Pulmonary artery endothelial cell (primary cell): Measurements from ENCODE around the gene MSANTD3. TPM values are rescaled to one million over a fixed set of nuclear protein-coding genes. Genes with fewer than 3 reads are reported as not detected.
A peak's percentile ranks its signal among the peaks of the same experiment; 100 is the strongest.
"Not testable (repeated sequence)": the region's sequence is repeated elsewhere in the genome, so short reads cannot be mapped to it uniquely, and the experiment has no call there.

Source experiments
- DNase-seq: peaks from one replicate; pipeline ENCODE4 v3.0.0-alpha.2; 2011; ENCODE audit warnings: low read depth, low spot score
- total RNA-seq: library from RNA; depleted of rRNA; stranded (reverse); fragments of >200 nt; gene quantifications from 2 replicates; pipeline ENCODE4 v1.2.3, GENCODE V29; 2014

Gene MSANTD3, protein sequence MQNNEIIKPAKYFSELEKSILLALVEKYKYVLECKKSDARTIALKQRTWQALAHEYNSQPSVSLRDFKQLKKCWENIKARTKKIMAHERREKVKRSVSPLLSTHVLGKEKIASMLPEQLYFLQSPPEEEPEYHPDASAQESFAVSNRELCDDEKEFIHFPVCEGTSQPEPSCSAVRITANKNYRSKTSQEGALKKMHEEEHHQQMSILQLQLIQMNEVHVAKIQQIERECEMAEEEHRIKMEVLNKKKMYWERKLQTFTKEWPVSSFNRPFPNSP
- 66.4 and 71.3 TPM in 2 replicates for total RNA-seq

DNA sequence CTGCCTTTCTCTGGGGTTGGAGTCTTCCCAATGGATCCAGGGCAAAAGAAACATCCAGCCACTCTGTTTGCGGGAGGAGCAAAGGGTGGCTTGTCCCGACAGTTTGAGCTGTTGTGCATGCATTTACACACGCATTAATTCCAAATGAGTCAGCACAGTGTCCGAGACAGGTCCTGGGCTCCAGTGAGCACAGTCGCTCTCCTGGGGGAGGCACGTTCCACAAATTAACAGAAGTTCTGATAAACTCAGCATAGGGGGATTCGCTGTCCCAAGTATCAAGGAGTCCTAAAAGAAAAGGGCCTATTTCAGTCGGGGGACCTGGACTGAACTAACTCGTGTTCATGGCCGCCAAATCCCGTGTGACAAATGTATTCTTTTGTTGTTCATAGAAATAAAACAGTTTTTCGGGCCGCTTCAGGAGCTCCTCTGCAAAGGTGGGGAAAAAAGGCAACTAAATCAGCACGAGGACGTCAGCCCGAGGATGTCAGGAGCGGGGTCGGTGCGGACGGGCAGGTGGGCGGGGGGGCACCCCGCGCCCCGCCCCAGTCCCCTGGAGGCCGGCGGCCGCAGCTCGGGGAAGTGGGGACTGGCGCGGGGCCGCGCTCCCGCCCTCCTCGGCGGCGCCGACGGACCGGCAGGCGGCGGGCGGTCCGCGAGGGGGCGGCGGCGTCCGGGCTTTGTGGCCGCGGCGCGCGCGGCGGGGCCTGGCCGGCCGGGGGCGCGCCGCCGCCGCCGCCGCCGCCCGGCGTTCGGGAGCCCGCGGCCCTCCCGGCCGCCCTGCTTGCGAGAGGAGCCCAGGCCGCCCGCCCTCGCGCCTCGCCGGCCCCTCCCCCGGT is at the start of gene MSANTD3:
MSANTD3 (plus strand) TSS at position 614 of the 836 bp plus-strand sequence. CDS start 14,796 bp downstream, outside the sequence.
- no peak for DNase-seq

DNA sequence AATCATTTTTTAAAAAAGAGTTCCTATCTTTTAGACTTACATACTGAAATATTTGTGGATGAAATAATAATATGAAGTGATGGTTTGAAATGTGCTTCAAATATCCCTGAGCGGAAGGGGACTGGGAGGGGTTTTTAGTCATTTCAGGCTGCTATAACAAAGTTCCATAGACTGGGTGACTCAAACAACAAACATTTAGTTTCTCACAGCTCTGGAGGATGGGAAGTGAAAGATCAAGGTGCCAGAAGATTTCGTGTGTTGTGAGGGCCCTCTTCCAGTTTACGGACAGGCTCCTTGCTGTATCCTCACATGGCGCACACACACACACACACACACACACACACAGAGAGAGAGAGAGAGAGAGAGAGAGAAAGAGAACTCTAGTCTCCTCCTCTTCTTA is 47.1 kb upstream of the MSANTD3 start:
- no peak for DNase-seq

DNA sequence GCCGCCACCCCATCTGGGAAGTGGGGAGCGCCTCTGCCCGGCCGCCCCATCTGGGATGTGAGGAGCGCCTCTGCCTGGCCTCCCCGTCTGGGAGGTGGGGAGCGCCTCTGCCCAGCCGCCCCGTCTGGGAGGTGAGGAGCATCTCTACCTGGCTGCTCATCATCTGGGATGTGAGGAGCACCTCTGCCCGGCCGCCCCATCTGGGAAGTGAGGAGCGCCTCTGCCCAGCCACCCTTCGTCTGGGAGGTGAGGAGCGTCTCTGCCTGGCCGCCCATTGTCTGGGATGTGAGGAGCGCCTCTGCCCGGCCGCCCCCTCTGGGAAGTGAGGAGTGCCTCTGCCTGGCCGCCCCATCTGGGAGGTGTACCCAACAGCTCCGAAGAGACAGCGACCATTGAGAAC is 34.0 kb upstream of the MSANTD3 start:
- not testable (repeated sequence) for DNase-seq

DNA sequence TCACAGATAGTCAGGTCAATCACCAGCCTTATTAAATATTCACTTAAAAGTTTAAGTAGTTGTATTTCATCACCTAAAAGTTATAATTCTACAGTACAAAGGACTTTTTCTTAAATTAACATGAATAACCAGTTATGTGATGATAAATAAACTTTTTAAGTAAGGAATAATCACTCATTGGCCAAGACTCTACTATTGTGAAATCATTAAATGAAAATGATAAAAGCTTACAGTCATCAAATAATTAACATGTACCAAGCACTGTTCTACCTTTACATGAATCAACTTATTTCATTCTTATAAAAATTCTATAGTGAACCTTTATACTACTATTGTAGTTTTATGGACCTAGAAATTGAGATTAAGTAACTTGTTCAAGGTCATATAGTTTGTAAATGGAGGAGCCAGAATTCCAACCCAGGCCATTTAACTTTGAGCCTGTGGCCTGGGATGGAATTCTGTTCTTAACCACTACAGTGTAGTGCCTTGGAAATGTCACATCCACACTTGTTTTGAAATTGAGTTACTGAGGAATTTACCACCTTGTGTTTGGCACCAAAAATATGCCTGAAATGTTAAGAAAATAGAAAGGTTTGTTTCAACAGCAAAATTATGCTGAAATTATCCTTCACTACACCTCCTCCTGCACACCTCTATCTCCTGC is 32.8 kb upstream of the MSANTD3 start:
- no peak for DNase-seq

DNA sequence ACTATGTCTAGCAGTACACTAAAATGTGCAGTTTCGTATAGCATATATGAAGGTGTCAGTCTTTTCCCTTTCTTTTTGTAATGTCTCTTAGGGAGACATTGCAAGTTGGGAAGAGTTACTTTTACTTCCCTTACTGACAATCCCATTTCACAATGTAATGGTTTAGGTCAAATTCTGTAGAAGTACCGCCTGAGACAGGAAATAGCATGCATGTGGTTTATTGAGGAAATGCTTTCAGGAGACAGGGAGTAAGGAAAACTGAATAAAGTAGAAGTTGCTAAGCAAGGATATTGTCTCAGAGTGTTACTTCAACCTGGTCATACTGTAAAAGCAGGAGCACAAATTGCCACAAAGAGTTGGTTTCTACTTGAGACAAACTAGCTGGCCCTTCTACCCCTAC is 32.1 kb upstream of the MSANTD3 start:
- no peak for DNase-seq

DNA sequence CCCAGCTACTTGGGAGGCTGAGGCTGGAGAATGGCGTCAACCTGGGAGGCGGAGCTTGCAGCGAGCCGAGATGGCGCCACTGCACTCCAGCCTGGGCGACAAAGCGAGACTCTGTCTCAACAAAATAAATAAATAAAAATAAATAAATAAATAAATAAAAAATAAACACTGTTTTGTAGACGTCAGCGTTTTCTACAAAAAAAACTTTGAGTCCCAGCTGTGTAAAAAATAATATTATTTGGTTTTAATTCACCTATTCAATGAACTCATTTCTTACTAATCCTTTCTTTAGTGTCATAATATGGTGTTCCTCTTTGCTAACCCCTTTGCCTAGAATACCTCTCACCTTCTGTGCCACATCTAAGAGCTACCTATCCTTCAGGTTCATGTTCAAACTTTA is 30.2 kb upstream of the MSANTD3 start:
- DNase-seq = no peak

DNA sequence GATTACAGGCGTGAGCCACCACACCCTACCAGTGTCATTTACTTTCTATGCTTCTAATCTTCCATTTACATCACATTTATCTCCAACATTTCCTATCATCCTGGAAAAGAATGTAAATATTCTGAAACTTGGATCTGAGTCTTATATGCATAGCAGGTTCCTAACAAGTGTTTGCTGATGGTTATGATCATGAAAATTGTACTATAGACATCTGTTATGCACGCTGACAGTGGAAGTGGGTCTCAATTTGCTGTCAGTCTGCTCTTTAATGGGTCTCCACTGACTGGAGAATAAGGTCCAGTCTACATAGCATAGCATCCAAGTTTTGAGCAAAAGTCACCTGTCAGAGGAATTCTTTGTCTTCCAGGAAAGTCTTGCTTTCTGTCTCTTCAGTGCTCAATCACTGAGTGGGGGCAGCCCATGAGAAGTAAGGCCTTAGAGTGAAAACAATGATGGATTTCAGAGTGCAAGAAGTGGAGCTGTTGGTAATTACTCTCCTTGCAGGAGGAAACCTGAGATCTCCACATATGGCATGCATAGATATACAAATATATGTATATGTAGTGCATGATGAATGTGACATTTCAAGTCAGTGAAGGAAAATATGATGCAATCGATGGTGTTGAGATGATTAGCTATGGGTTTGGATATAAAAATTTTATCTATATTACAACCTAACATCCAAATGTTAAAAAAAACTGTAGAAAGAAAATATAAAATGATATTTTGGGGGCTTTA is 29.2 kb upstream of the MSANTD3 start:
- DNase-seq = no peak

DNA sequence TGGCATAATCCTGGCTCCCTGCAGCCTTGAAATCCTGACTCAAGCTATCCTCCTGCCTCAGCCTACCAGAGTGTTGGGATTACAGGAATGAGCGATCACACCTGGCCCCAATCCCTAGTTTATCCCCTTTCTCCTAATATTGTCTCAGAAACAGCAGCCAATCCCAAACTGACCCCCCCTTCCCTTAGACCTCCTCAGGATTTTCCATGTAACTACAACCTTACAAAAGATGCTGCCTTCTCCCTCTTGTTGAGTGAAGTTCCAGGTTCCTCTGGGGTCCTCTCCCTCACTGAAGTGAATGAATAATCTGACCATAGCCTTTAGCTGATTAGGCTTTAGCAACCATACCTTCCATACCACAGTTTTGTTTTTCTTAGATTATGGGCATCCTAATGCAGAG is 25.9 kb upstream of the MSANTD3 start:
- no peak for DNase-seq

DNA sequence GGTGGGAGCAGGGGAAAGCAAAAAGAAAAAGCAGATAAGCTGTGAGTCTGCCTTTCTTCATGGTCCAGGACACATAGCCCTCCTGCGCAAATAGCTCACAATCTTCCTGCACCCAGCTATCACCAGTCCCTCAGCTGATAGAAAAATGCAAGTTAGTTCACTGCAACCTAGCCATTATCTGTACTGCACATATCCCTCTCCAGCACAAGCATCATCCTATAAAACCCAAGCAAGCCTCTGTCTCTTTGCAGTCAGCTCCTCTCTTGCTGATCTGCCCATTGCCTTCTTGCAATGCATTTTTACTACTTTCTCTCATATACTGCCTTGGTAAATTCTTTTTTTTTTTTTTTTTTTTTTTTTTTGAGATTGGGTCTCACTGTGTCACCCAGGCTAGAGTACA is 20.0 kb upstream of the MSANTD3 start:
- no peak for DNase-seq

DNA sequence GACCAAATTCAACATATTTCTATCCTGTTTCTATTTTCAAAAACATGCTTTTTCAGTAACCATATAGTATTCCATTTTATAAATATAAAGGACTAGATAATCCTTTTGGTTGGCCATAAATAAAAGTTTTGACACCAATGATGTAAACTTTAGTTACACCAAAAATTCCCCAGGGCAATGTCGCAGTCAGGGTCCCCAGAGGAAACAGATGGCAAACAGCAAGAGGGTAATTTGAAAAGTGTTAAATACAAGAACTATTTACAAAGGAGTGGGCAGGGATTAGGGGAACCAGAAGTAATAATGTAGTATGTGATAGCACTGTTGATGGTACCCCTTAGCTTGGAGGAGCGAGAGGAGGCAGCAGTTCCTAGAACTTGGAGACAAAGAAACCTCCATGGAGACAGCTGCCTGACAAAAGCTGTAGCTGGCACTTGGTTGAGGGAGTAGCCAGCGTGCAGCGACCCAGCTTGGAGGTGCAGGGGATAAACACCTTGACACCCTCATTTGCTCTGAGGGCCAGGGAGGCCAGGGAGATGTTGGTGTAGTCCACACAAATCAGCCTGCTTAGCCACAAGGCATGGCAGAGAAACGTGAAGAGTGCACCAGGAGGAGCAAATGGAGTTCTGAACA is 18.3 kb upstream of the MSANTD3 start:
- no peak for DNase-seq

DNA sequence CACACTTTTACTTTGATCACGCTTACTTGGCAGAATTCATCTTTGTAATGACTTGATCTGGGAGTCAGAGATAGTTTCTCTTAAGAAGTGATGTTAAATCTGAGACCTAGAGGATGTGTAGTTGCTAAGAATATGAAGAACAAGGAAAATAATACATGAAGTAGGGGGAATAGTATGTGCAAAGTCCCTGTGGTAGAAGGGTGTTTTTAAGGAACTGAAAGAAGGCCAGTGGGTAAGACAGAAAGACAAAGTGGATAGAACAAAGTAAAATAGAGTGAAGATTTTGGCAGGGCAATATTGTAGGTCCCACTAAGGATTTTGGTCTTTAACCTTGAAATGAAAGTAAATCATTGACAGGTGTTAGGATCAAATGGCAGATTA is 17.8 kb upstream of the MSANTD3 start:
- no peak for DNase-seq

DNA sequence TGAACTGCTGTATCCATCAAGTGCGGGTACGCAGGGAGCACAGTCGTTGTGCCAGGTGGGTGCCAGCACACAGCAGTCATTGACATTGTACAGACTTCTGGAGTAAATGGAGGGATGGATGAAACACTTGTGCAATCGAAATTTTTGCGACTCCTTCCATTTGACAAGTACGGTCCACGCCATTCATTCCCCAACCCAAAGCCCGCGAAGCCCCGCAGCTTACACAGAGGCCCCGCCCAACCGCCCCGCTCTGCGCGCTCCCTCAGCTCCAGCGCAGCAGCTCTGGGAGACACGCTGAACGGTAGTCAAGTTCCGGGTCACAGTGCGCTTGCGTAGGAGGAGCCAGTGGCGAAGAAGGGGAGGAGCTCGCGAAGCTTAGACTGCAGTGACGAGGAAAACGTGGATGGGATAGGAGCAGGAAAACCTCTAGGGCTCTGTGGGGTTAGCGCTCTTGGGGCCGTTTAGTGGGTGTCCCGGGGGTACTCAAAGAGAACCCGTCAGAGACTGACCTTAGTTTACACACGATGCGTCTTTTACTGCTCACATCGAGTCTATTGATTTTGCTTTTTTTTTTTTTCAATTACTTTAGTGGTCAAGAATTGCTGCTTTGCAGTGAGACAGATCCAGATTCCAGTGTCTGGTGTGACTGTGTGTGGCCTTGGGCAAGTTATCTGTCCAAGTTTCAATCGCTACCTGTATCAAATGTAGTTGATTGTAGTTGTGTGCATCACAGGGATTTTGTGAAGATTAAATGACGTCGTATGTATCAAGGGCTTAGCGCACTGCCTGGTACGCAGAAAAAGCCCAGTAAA is 15.3 kb upstream of the MSANTD3 start:
- peak; percentile 69 for DNase-seq

DNA sequence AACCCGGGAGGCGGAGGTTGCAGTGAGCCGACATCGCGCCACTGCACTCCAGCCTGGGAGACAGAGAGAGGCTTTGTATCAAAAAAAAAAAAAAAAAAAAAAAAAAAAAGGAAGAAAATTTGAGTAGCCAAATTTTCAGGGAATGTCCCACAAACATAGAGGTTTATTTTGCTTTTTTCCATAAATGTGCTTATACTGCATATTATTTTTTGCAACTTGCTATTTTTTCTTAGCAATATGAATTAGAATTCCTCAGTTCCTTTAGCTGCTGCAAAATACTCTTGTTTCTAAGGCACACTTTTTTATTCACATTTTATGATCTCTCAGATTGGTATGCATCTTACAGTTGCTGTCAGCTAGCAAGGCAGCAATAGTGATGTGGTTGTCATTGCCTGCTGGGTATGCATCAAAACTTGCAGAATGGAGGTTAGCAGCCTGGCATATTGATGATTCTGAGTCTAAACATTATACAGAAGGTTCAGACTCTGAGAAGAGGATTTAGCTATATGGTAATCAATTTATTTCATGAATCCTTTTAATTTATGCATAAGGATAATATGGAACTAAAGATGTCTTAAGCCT is 13.0 kb upstream of the MSANTD3 start:
- no peak for DNase-seq

DNA sequence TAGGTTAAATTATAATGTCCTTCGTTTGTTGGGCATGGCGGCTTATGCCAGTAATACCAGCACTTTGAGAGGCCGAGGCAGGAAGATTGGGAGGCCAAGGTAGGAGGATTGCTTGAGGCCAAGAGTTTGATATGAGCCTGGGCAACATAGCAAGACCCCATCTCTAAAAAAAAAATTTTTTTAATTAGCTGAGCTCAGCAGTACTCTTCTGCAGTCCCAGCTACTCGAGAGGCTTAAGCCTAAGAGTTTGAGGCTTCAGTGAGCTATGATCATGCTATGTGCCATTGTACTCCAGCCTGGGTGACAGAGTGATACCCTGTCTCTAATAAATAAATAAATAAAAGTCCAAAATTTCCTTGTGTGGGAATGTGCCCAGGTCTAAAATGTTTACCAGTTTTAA is 9.1 kb upstream of the MSANTD3 start:
- no peak for DNase-seq

DNA sequence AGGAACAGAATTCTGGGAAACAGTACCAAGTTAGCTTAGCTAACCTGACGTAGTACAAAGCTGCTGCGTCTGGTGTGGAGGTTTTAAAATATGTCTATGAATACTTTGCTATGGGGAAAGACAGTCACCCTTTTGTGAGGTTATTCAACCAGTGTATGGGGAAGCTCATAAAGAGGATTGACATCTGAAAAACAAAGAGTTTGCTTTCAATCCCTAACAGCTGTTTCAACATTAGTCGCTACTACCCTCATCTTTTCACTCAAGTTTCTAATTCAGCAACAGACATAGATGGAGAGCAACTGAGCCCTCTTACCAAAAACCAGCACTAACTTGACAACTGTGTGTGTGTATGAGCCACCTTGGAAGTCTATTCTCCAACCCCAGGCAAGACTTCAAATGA is 7.8 kb upstream of the MSANTD3 start:
- DNase-seq = no peak

DNA sequence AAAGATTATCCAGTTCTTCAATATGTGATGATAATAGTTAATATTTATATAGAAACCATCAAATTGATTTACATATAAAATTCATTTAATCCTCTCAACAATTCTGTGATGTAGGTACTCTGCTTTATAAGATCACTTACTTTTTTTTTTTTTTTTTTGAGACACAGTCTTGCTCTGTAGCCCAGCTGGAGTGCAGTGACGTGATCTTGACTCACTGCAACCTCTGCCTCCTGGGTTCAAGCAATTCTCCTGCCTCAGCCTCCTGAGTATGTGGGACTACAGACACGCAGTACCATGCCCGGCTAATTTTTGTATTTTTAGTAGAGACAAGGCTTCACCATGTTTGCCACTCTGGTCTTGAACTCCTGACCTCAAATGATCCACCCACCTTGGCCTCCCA is 5.8 kb upstream of the MSANTD3 start:
- DNase-seq = not testable (repeated sequence)

DNA sequence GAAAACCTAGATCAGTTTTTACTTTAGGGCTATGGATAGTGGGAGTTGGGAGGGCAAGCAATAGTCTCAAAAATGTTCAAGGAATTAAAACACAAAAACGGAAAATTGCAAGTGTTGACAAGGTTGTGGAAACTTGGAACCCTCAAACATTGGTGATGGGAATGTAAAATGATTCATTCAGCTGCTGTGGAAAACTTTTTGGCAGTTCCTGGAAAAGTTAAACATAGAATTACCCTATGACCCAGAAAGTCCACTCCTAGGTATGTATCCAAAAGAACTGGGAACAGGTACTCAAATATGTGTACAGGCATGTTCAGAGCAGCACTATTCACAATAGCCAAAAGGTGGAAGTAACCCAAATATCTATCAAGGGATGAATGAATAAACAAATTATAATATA is 1.2 kb upstream of the MSANTD3 start:
- no peak for DNase-seq

DNA sequence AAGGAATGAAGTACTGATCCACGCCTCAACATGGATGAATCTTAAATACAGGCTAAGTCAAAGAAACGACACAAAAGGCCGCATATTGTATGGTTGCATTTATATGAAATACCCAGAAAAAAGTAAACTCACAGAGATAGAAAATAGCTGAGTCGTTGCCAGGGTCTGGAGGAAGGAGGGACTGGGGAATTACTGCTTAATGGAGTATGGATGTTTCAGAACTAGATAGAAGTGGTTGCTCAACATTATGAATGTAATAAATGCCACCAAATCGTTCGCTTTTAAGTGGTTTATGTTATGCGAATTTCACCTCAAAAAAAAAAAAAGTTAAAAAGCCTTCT is 784 bp upstream of the MSANTD3 start:
- DNase-seq = no peak

DNA sequence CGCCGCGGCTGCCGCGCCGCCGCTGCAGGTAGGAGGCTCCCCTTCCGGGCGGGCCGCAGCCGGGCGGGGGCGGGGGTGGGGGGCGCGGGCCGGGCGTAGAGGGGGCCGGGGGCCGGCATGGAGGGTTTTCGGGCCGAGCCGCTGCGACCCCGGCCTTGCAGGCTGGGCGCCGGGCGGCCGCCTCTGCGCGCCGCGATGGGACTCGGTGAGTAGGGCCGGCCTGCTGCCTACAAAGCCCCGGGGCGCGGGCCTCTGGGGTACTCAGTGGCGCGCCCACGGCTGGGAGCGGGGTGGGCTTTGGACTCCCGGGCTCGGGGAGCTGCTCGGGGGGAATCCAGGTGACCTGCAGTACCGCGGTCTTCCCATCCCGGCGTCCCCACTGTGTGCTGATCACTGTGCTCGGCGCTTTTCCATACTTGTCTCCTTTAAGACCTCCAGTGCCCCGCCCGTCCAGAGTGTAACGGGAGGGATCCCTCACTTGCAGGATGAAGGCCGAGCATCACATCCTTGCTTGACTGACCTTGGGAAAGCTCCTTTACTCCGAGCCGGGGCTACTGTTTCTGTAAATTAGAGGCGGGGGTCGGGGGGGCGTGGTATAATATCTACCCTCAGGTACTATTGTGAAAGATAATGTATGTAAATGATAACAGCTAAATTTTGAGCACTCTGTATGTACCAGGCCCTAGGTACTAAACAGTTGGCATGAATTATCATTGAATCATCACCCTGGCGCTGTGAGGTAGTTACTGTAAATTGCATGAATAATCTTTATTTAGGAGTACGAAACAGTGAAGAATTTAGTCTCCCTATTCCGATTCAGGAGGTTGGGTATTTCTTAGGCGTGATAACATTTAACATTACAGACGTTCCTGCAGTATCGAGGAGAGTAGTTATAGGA is 672 bp downstream of the MSANTD3 start:
- no peak for DNase-seq
